ENCODE data around the gene ARHGAP31. TPM values are rescaled to one million over a fixed set of nuclear protein-coding genes. Genes with fewer than 3 reads are reported as not detected.

ARHGAP31 gene
- total RNA-seq, 1 donor from 2014 or later, result 114 TPM

- peaks cover 28% of the 10 kb centered on the region for H3K36me3 Mint-ChIP-seq (ENCODE audit: low read depth, unreplicated experiment)
- DNase-seq (ENCODE audit: low spot score), result peak; percentile 18
- peak overlapping the region; percentile 97 for H3K4me3 Mint-ChIP-seq (ENCODE audit: unreplicated experiment)
- peak overlapping the region; percentile 74 for H3K27ac Mint-ChIP-seq (ENCODE audit: unreplicated experiment)
- H3K27me3 Mint-ChIP-seq (ENCODE audit: unreplicated experiment), result peaks cover 18% of the 10 kb centered on the region
- H3K4me1 Mint-ChIP-seq (ENCODE audit: unreplicated experiment), result peaks cover 52% of the 10 kb centered on the region
- no peak for TF ChIP-seq CTCF (IDR thresholded peaks at IDR 0.05; ENCODE audit: unreplicated experiment)
- H3K9me3 Mint-ChIP-seq (ENCODE audit: unreplicated experiment), result no peaks in the 10 kb centered on the region
Observed at GRCh38 chr3:119294696-119295671, 801 bp downstream of the ARHGAP31 start.

GRCh38 chr3:119295816-119296726 lies 1.9 kb downstream of the ARHGAP31 start:
- Mint-ChIP-seq H3K36me3 (ENCODE audit: low read depth, unreplicated experiment) (peaks cover 28% of the 10 kb centered on the region), H3K27ac (ENCODE audit: unreplicated experiment) (peak overlapping the region; percentile 82), H3K4me3 (ENCODE audit: unreplicated experiment) (peak overlapping the region; percentile 97), H3K4me1 (ENCODE audit: unreplicated experiment) (peaks cover 49% of the 10 kb centered on the region), H3K27me3 (ENCODE audit: unreplicated experiment) (peaks cover 16% of the 10 kb centered on the region), H3K9me3 (ENCODE audit: unreplicated experiment) (no peaks in the 10 kb centered on the region)
- DNase-seq (ENCODE audit: low spot score), result no peak
- TF ChIP-seq CTCF (IDR thresholded peaks at IDR 0.05; ENCODE audit: unreplicated experiment), result no peak

- Mint-ChIP-seq H3K27me3 (ENCODE audit: unreplicated experiment) (peaks cover 13% of the 10 kb centered on the region), H3K4me3 (ENCODE audit: unreplicated experiment) (peak overlapping the region; percentile 97), H3K27ac (ENCODE audit: unreplicated experiment) (no peak overlapping the region), H3K4me1 (ENCODE audit: unreplicated experiment) (peaks cover 56% of the 10 kb centered on the region), H3K36me3 (ENCODE audit: low read depth, unreplicated experiment) (peaks cover 28% of the 10 kb centered on the region), H3K9me3 (ENCODE audit: unreplicated experiment) (no peaks in the 10 kb centered on the region)
- DNase-seq (ENCODE audit: low spot score), result no peak
- no peak for TF ChIP-seq CTCF (IDR thresholded peaks at IDR 0.05; ENCODE audit: unreplicated experiment)
Observed at GRCh38 chr3:119296727-119297122, 2.5 kb downstream of the ARHGAP31 start.

- peaks cover 60% of the 10 kb centered on the region for H3K4me1 Mint-ChIP-seq (ENCODE audit: unreplicated experiment)
- H3K9me3 Mint-ChIP-seq (ENCODE audit: unreplicated experiment), result no peaks in the 10 kb centered on the region
- DNase-seq (ENCODE audit: low spot score), result no peak
- peaks cover 33% of the 10 kb centered on the region for H3K36me3 Mint-ChIP-seq (ENCODE audit: low read depth, unreplicated experiment)
- peak overlapping the region; percentile 97 for H3K4me3 Mint-ChIP-seq (ENCODE audit: unreplicated experiment)
- H3K27ac Mint-ChIP-seq (ENCODE audit: unreplicated experiment), result no peak overlapping the region
- no peak for TF ChIP-seq CTCF (IDR thresholded peaks at IDR 0.05; ENCODE audit: unreplicated experiment)
- peaks cover 13% of the 10 kb centered on the region for H3K27me3 Mint-ChIP-seq (ENCODE audit: unreplicated experiment)
Observed at GRCh38 chr3:119297169-119297568, 3.0 kb downstream of the ARHGAP31 start.

Measured in endothelial cell (in vitro differentiated cells).